ENCODE data around the gene UBE2U. TPM values are rescaled to one million over a fixed set of nuclear protein-coding genes. Genes with fewer than 3 reads are reported as not detected.

UBE2U gene
- total and polyA plus RNA-seq, 2 experiments from 2014 or later: not detected

- no peaks in the 10 kb centered on the region for H3K79me2 ChIP-seq (ENCODE audit: insufficient read depth)
- in situ Hi-C loops (cut with MboI): no loop called here
- H3K9me3 ChIP-seq (ENCODE audit: low read depth): no peaks in the 10 kb centered on the region
- H3K4me3 ChIP-seq: no peak overlapping the region
- H3K27ac ChIP-seq: no peak overlapping the region
- no peaks in the 10 kb centered on the region for H4K20me1 ChIP-seq (ENCODE audit: insufficient read depth)
- peaks cover 14% of the 10 kb centered on the region for H3K4me1 ChIP-seq (ENCODE audit: insufficient read depth)
- no peak overlapping the region for H3K9ac ChIP-seq
- no peak overlapping the region for H2AFZ ChIP-seq
- DNase-seq: no peak
- TF ChIP-seq EZH2 (IDR thresholded peaks at IDR 0.05; ENCODE audit: insufficient read depth, poor library complexity, severe bottlenecking) (no peak), EZH2phosphoT487 (IDR thresholded peaks at IDR 0.05; ENCODE audit: insufficient read depth, low read depth) (no peak)
- no peaks in the 10 kb centered on the region for H3K36me3 ChIP-seq (ENCODE audit: low read depth)
- 95 to 100% methylated on average over 3 of the region's 3 CpGs for WGBS, 2 experiments (ENCODE audit: low coverage in 1 of 2, low lambda C conversion rate in 2 of 2, missing lambda C conversion rate in 2 of 2)
- H3F3A ChIP-seq (ENCODE audit: insufficient read depth): 0 out of 2 replicates have a peak, but pooled peaks cover 7% of the 10 kb centered on the region
- no peak overlapping the region for H3K4me2 ChIP-seq (ENCODE audit: unreplicated experiment)
- no peaks in the 10 kb centered on the region for H3K9me2 ChIP-seq (ENCODE audit: insufficient read depth)
- H3K27me3 ChIP-seq (replicated peaks; ENCODE audit: insufficient read depth): no peaks in the 10 kb centered on the region
Measured at GRCh38 chr1:64197076-64197475, 6.3 kb upstream of the UBE2U start.

GRCh38 chr1:64199154-64199553 lies 4.3 kb upstream of the UBE2U start:
- Histone ChIP-seq H3F3A (ENCODE audit: insufficient read depth) (0 out of 2 replicates have a peak, but pooled peaks cover 7% of the 10 kb centered on the region), H3K4me2 (ENCODE audit: unreplicated experiment) (no peak overlapping the region), H3K36me3 (ENCODE audit: low read depth) (no peaks in the 10 kb centered on the region), H3K4me1 (ENCODE audit: insufficient read depth) (peaks cover 14% of the 10 kb centered on the region), H3K79me2 (ENCODE audit: insufficient read depth) (no peaks in the 10 kb centered on the region), H2AFZ (no peak overlapping the region), H3K9me3 (ENCODE audit: low read depth) (no peaks in the 10 kb centered on the region), H4K20me1 (ENCODE audit: insufficient read depth) (no peaks in the 10 kb centered on the region), H3K27me3 (replicated peaks; ENCODE audit: insufficient read depth) (no peaks in the 10 kb centered on the region), H3K9me2 (ENCODE audit: insufficient read depth) (no peaks in the 10 kb centered on the region), H3K9ac (no peak overlapping the region), H3K27ac (no peak overlapping the region), H3K4me3 (no peak overlapping the region)
- TF ChIP-seq EZH2 (IDR thresholded peaks at IDR 0.05; ENCODE audit: insufficient read depth, poor library complexity, severe bottlenecking): no peak
- no peak for TF ChIP-seq EZH2phosphoT487 (IDR thresholded peaks at IDR 0.05; ENCODE audit: insufficient read depth, low read depth)
- DNase-seq: peak; percentile 47
- WGBS, 2 experiments (ENCODE audit: low coverage in 1 of 2, low lambda C conversion rate in 2 of 2, missing lambda C conversion rate in 2 of 2): 46 to 48% methylated on average over 2 of the region's 2 CpGs
- in situ Hi-C loops (cut with MboI): no loop called here

GRCh38 chr1:64200064-64200463 lies 3.4 kb upstream of the UBE2U start:
- TF ChIP-seq EZH2 (IDR thresholded peaks at IDR 0.05; ENCODE audit: insufficient read depth, poor library complexity, severe bottlenecking) (no peak), EZH2phosphoT487 (IDR thresholded peaks at IDR 0.05; ENCODE audit: insufficient read depth, low read depth) (no peak)
- Histone ChIP-seq H3K4me2 (ENCODE audit: unreplicated experiment) (no peak overlapping the region), H3K4me3 (no peak overlapping the region), H3K27ac (no peak overlapping the region), H3K4me1 (ENCODE audit: insufficient read depth) (peaks cover 4% of the 10 kb centered on the region), H4K20me1 (ENCODE audit: insufficient read depth) (no peaks in the 10 kb centered on the region), H3K9me3 (ENCODE audit: low read depth) (no peaks in the 10 kb centered on the region), H3F3A (ENCODE audit: insufficient read depth) (no peaks in the 10 kb centered on the region), H2AFZ (no peak overlapping the region), H3K79me2 (ENCODE audit: insufficient read depth) (no peaks in the 10 kb centered on the region), H3K36me3 (ENCODE audit: low read depth) (no peaks in the 10 kb centered on the region), H3K27me3 (replicated peaks; ENCODE audit: insufficient read depth) (no peaks in the 10 kb centered on the region), H3K9me2 (ENCODE audit: insufficient read depth) (no peaks in the 10 kb centered on the region), H3K9ac (no peak overlapping the region)
- in situ Hi-C loops (cut with MboI): no loop called here
- WGBS, 2 experiments (ENCODE audit: low coverage in 1 of 2, low lambda C conversion rate in 2 of 2, missing lambda C conversion rate in 2 of 2): 78 to 89% methylated on average over 1 of the region's 1 CpG
- DNase-seq: no peak

- no peaks in the 10 kb centered on the region for H3K27me3 ChIP-seq (replicated peaks; ENCODE audit: insufficient read depth)
- H3F3A ChIP-seq (ENCODE audit: insufficient read depth): peaks cover 16% of the 10 kb centered on the region
- WGBS, 2 experiments (ENCODE audit: low coverage in 1 of 2, low lambda C conversion rate in 2 of 2, missing lambda C conversion rate in 2 of 2): 72% methylated on average over 2 of the region's 2 CpGs
- no peaks in the 10 kb centered on the region for H3K36me3 ChIP-seq (ENCODE audit: low read depth)
- in situ Hi-C loops (cut with MboI): no loop called here
- H3K4me1 ChIP-seq (ENCODE audit: insufficient read depth): peaks cover 27% of the 10 kb centered on the region
- H2AFZ ChIP-seq: no peak overlapping the region
- no peak overlapping the region for H3K4me2 ChIP-seq (ENCODE audit: unreplicated experiment)
- peak; percentile 16 for DNase-seq
- H3K27ac ChIP-seq: no peak overlapping the region
- H3K9me3 ChIP-seq (ENCODE audit: low read depth): no peaks in the 10 kb centered on the region
- no peak overlapping the region for H3K4me3 ChIP-seq
- H3K9ac ChIP-seq: no peak overlapping the region
- no peaks in the 10 kb centered on the region for H3K9me2 ChIP-seq (ENCODE audit: insufficient read depth)
- no peaks in the 10 kb centered on the region for H3K79me2 ChIP-seq (ENCODE audit: insufficient read depth)
- no peak for TF ChIP-seq EZH2phosphoT487 (IDR thresholded peaks at IDR 0.05; ENCODE audit: insufficient read depth, low read depth)
- TF ChIP-seq EZH2 (IDR thresholded peaks at IDR 0.05; ENCODE audit: insufficient read depth, poor library complexity, severe bottlenecking): no peak
- H4K20me1 ChIP-seq (ENCODE audit: insufficient read depth): no peaks in the 10 kb centered on the region
Measured at GRCh38 chr1:64209221-64209620, 5.8 kb downstream of the UBE2U start.

- Histone ChIP-seq H3K9me3 (ENCODE audit: low read depth) (no peaks in the 10 kb centered on the region), H3K4me2 (ENCODE audit: unreplicated experiment) (peak overlapping the region; percentile 51), H3K36me3 (ENCODE audit: low read depth) (no peaks in the 10 kb centered on the region), H2AFZ (no peak overlapping the region), H3K4me1 (ENCODE audit: insufficient read depth) (peaks cover 27% of the 10 kb centered on the region), H3K9ac (no peak overlapping the region), H4K20me1 (ENCODE audit: insufficient read depth) (no peaks in the 10 kb centered on the region), H3F3A (ENCODE audit: insufficient read depth) (peaks cover 16% of the 10 kb centered on the region), H3K9me2 (ENCODE audit: insufficient read depth) (no peaks in the 10 kb centered on the region), H3K79me2 (ENCODE audit: insufficient read depth) (no peaks in the 10 kb centered on the region), H3K27ac (peak overlapping the region; percentile 59), H3K4me3 (no peak overlapping the region), H3K27me3 (replicated peaks; ENCODE audit: insufficient read depth) (no peaks in the 10 kb centered on the region)
- TF ChIP-seq EZH2 (IDR thresholded peaks at IDR 0.05; ENCODE audit: insufficient read depth, poor library complexity, severe bottlenecking) (no peak), EZH2phosphoT487 (IDR thresholded peaks at IDR 0.05; ENCODE audit: insufficient read depth, low read depth) (no peak)
- in situ Hi-C loops (cut with MboI): no loop called here
- peak; percentile 87 for DNase-seq
Measured at GRCh38 chr1:64212031-64212430, 8.6 kb downstream of the UBE2U start.

Data from GM23248 (cell line).